ENCODE results near the gene BTBD8. TPM values are rescaled to one million over a fixed set of nuclear protein-coding genes. Genes with fewer than 3 reads are reported as not detected.

Gene BTBD8
- polyA plus RNA-seq, 1 of the 3 experiments (the other 2 are of a cell fraction): 0.62 TPM

DNA sequence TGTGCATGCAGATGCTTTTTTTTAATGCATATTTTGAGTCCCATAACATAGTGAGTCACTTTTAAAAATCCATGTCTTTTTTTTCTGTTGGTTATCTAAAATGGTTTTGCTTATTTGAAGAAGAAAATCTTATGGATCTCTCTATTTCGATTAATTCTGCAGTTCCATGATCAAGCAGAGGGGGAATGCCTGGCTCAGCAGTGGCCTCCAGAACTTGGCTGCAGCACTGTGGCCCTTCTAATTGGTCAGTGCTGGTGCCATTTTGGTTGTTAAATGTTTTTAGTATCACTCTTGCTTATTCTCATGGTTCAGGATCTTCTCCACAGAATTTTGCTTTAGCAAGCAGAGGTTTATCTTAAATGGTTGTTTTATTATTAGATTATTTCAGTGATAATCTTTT, 39.2 kb upstream of the BTBD8 start:
- no peak overlapping the region for H3K27ac ChIP-seq (ENCODE audit: low read depth in 2 of 2, low read length in 1 of 2)
- CTCF ChIA-PET: interaction anchor here (1.8 kb wide), 1 partner anchor 44 kb away, joined by 6 read pairs; no protein-coding TSS in a partner anchor
- WGBS (ENCODE audit: low lambda C conversion rate): 14% methylated on average over 1 of the region's 1 CpG

DNA sequence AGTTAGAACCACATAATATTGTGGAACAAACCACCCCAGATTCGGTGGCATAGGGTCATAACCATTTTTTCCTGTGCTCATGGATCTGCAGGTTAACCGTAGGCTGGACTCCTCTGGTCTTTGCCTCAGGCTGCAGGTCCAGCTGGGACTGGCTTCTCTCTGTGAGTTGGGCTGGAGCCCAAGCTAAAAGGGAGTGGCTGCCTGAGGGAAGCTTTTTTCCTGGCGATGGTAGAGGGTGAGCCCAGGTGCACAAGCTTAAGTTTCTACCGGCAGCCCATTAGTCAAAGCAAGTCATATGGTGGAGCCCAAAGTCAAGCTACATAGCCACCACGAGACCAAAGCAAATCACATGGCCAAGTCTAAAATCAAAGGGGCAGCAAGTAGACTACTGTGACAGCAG, 36.5 kb upstream of the BTBD8 start:
- Histone ChIP-seq H3K4me3 (ENCODE audit: low read depth in 2 of 2, low read length in 1 of 2) (no peak overlapping the region), H3K36me3 (replicated peaks in 1 of 2; ENCODE audit: control insufficient read depth in 1 of 2, insufficient read depth in 2 of 2, low read length in 1 of 2) (no peaks in the 10 kb centered on the region), H3K79me2 (ENCODE audit: insufficient read depth) (no peaks in the 10 kb centered on the region), H3K9me3 (no peaks in the 10 kb centered on the region), H3F3A (replicated peaks; ENCODE audit: insufficient read depth) (no peaks in the 10 kb centered on the region), H3K27me3 (ENCODE audit: insufficient read depth) (peaks cover 5% of the 10 kb centered on the region; the same call in 1 of the 2 replicates), H3K27ac (ENCODE audit: low read depth in 2 of 2, low read length in 1 of 2) (no peak overlapping the region), H3K9ac (no peak overlapping the region), H3K4me1 (ENCODE audit: control insufficient read depth in 1 of 2, insufficient read depth in 2 of 2, low read depth in 1 of 2, low read length in 1 of 2) (no peaks in the 10 kb centered on the region; a peak in 1 of 4 replicates), H3K9me2 (no peaks in the 10 kb centered on the region), H4K20me1 (ENCODE audit: insufficient read depth) (no peaks in the 10 kb centered on the region), H3K4me2 (no peak overlapping the region), H2AFZ (ENCODE audit: low read depth) (no peak overlapping the region)
- POLR2A ChIA-PET: no interaction called here
- WGBS (ENCODE audit: low lambda C conversion rate): 35% methylated on average over 5 of the region's 5 CpGs
- TF ChIP-seq NFIC (IDR thresholded peaks at IDR 0.05; ENCODE audit: borderline replicate concordance): no peak
- TF ChIP-seq GATA2 (CRISPR knock-in tag; IDR thresholded peaks at IDR 0.05): no peak
- TF ChIP-seq NRF1 (IDR thresholded peaks at IDR 0.05; ENCODE audit: low read depth, low read length): no peak
- TF ChIP-seq, protein P1, sequence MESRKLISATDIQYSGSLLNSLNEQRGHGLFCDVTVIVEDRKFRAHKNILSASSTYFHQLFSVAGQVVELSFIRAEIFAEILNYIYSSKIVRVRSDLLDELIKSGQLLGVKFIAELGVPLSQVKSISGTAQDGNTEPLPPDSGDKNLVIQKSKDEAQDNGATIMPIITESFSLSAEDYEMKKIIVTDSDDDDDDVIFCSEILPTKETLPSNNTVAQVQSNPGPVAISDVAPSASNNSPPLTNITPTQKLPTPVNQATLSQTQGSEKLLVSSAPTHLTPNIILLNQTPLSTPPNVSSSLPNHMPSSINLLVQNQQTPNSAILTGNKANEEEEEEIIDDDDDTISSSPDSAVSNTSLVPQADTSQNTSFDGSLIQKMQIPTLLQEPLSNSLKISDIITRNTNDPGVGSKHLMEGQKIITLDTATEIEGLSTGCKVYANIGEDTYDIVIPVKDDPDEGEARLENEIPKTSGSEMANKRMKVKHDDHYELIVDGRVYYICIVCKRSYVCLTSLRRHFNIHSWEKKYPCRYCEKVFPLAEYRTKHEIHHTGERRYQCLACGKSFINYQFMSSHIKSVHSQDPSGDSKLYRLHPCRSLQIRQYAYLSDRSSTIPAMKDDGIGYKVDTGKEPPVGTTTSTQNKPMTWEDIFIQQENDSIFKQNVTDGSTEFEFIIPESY (IDR thresholded peaks at IDR 0.05; ENCODE audit: borderline replicate concordance, low read depth): no peak
- CTCF ChIA-PET: interaction anchor here (1.4 kb wide), 1 partner anchor 248 kb away, joined by 3 read pairs; no protein-coding TSS in a partner anchor
- DNase-seq: no peak

More for the DNA sequence above, 39.2 kb upstream of the BTBD8 start:
- no peak overlapping the region for H3K9ac ChIP-seq
- peaks cover 5% of the 10 kb centered on the region; the same call in 1 of the 2 replicates for H3K27me3 ChIP-seq (ENCODE audit: insufficient read depth)
- H3K4me2 ChIP-seq: no peak overlapping the region
- H3K36me3 ChIP-seq (replicated peaks in 1 of 2; ENCODE audit: control insufficient read depth in 1 of 2, insufficient read depth in 2 of 2, low read length in 1 of 2): no peaks in the 10 kb centered on the region
- no peak for TF ChIP-seq RXRA (IDR thresholded peaks at IDR 0.05; ENCODE audit: borderline replicate concordance, low read depth)
- TF ChIP-seq, protein P2, sequence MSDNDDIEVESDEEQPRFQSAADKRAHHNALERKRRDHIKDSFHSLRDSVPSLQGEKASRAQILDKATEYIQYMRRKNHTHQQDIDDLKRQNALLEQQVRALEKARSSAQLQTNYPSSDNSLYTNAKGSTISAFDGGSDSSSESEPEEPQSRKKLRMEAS (IDR thresholded peaks at IDR 0.05; ENCODE audit: low read depth): no peak
- H3K9me2 ChIP-seq: no peaks in the 10 kb centered on the region
- no peaks in the 10 kb centered on the region; a peak in 1 of 4 replicates for H3K4me1 ChIP-seq (ENCODE audit: control insufficient read depth in 1 of 2, insufficient read depth in 2 of 2, low read depth in 1 of 2, low read length in 1 of 2)
- DNase-seq: no peak
- no peaks in the 10 kb centered on the region for H3K79me2 ChIP-seq (ENCODE audit: insufficient read depth)
- no peak overlapping the region for H3K4me3 ChIP-seq (ENCODE audit: low read depth in 2 of 2, low read length in 1 of 2)
- H3F3A ChIP-seq (replicated peaks; ENCODE audit: insufficient read depth): no peaks in the 10 kb centered on the region
- no peaks in the 10 kb centered on the region for H3K9me3 ChIP-seq
- no peaks in the 10 kb centered on the region for H4K20me1 ChIP-seq (ENCODE audit: insufficient read depth)
- no peak overlapping the region for H2AFZ ChIP-seq (ENCODE audit: low read depth)
- POLR2A ChIA-PET: no interaction called here

DNA sequence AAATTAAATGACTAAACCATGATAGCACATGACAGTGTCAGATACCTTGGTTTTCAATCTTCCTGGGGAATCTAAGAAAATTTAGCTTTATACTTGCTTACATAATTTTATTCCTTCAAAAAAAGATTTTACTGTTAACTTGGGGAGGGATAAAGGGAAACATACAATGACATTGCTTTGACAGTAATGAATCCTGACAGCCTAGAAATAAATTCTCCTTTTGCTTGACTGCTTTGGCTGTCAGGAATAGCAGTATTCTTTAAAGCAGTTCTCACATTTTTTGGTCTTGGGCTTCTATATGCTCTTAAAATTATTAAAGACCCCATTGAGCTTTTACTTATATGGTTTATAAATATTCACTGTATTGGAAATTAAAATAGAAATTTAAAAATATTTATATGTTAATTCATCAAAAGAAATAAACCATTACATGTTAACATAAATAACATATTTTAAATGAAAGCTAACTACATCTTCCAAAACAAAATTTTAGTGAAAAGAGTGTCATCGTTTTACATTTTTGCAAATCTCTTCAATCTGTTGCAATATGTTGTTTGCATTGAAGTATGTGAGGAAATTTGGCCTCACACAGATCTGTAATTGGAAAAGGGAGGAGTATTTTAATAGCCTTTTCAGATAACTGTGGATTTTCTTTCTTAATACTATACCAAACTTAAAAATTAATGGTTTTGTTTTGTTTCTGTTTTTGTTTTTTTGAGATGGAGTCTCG, 34.2 kb upstream of the BTBD8 start:
- H3F3A ChIP-seq (replicated peaks; ENCODE audit: insufficient read depth): no peaks in the 10 kb centered on the region
- POLR2A ChIA-PET: no interaction called here
- H3K9me3 ChIP-seq: no peaks in the 10 kb centered on the region
- H3K4me2 ChIP-seq: no peak overlapping the region
- H3K4me1 ChIP-seq (ENCODE audit: control insufficient read depth in 1 of 2, insufficient read depth in 2 of 2, low read depth in 1 of 2, low read length in 1 of 2): no peaks in the 10 kb centered on the region; a peak in 1 of 4 replicates
- H4K20me1 ChIP-seq (ENCODE audit: insufficient read depth): no peaks in the 10 kb centered on the region
- peaks cover 5% of the 10 kb centered on the region; the same call in 1 of the 2 replicates for H3K27me3 ChIP-seq (ENCODE audit: insufficient read depth)
- no peaks in the 10 kb centered on the region for H3K9me2 ChIP-seq
- no peak overlapping the region for H3K9ac ChIP-seq
- H3K36me3 ChIP-seq (replicated peaks in 1 of 2; ENCODE audit: control insufficient read depth in 1 of 2, insufficient read depth in 2 of 2, low read length in 1 of 2): no peaks in the 10 kb centered on the region
- H2AFZ ChIP-seq (ENCODE audit: low read depth): no peak overlapping the region
- no peak overlapping the region for H3K4me3 ChIP-seq (ENCODE audit: low read depth in 2 of 2, low read length in 1 of 2)
- H3K27ac ChIP-seq (ENCODE audit: low read depth in 2 of 2, low read length in 1 of 2): no peak overlapping the region
- 30% methylated on average over 2 of the region's 2 CpGs for WGBS (ENCODE audit: low lambda C conversion rate)
- DNase-seq: no peak
- no peaks in the 10 kb centered on the region for H3K79me2 ChIP-seq (ENCODE audit: insufficient read depth)
- CTCF ChIA-PET: no interaction called here
- TF ChIP-seq, protein P3, sequence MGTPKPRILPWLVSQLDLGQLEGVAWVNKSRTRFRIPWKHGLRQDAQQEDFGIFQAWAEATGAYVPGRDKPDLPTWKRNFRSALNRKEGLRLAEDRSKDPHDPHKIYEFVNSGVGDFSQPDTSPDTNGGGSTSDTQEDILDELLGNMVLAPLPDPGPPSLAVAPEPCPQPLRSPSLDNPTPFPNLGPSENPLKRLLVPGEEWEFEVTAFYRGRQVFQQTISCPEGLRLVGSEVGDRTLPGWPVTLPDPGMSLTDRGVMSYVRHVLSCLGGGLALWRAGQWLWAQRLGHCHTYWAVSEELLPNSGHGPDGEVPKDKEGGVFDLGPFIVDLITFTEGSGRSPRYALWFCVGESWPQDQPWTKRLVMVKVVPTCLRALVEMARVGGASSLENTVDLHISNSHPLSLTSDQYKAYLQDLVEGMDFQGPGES (IDR thresholded peaks at IDR 0.05; ENCODE audit: low read depth, low read length): no peak
- TF ChIP-seq SMC3 (IDR thresholded peaks at IDR 0.05; ENCODE audit: low read depth, low read length) (no peak), TEAD4 (IDR thresholded peaks at IDR 0.05; ENCODE audit: borderline replicate concordance, insufficient read depth) (no peak), ELF1 (IDR thresholded peaks at IDR 0.05) (no peak), CHD2 (IDR thresholded peaks at IDR 0.05; ENCODE audit: low read length, partially characterized antibody) (no peak)
- TF ChIP-seq, protein P4, sequence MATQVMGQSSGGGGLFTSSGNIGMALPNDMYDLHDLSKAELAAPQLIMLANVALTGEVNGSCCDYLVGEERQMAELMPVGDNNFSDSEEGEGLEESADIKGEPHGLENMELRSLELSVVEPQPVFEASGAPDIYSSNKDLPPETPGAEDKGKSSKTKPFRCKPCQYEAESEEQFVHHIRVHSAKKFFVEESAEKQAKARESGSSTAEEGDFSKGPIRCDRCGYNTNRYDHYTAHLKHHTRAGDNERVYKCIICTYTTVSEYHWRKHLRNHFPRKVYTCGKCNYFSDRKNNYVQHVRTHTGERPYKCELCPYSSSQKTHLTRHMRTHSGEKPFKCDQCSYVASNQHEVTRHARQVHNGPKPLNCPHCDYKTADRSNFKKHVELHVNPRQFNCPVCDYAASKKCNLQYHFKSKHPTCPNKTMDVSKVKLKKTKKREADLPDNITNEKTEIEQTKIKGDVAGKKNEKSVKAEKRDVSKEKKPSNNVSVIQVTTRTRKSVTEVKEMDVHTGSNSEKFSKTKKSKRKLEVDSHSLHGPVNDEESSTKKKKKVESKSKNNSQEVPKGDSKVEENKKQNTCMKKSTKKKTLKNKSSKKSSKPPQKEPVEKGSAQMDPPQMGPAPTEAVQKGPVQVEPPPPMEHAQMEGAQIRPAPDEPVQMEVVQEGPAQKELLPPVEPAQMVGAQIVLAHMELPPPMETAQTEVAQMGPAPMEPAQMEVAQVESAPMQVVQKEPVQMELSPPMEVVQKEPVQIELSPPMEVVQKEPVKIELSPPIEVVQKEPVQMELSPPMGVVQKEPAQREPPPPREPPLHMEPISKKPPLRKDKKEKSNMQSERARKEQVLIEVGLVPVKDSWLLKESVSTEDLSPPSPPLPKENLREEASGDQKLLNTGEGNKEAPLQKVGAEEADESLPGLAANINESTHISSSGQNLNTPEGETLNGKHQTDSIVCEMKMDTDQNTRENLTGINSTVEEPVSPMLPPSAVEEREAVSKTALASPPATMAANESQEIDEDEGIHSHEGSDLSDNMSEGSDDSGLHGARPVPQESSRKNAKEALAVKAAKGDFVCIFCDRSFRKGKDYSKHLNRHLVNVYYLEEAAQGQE (IDR thresholded peaks at IDR 0.05; ENCODE audit: low read depth, low read length): no peak
- TF ChIP-seq, protein P2 (IDR thresholded peaks at IDR 0.05; ENCODE audit: low read depth): no peak

All from SK-N-SH (cell line).